Muscle layer of duodenum (tissue), 2 donors: ENCODE data around the gene PALLD.

Source experiments
- H3K27ac ChIP-seq: one replicate; pipeline ENCODE4 v1.7.0; 2013; ENCODE audit warnings: mild to moderate bottlenecking, low read length
- H3K27me3 ChIP-seq: one replicate; pipeline ENCODE4 v1.7.0; 2013; ENCODE audit warnings: low read depth, mild to moderate bottlenecking, control low read depth, low read length
- H3K36me3 ChIP-seq, 2 donors: one replicate each; pipeline ENCODE4 v1.7.0; 2013; ENCODE audit warnings: low read length in 2 of 2, control low read depth in 1 of 2, mild to moderate bottlenecking in 1 of 2; ENCODE audit not compliant: insufficient read depth in 2 of 2, control insufficient read depth in 1 of 2
- H3K4me1 ChIP-seq, 2 donors: one replicate each; pipeline ENCODE4 v1.7.0; 2013; ENCODE audit warnings: low read length in 2 of 2, mild to moderate bottlenecking in 2 of 2, control low read depth in 1 of 2, moderate library complexity in 1 of 2; ENCODE audit not compliant: insufficient read depth in 2 of 2, control insufficient read depth in 1 of 2
- H3K4me3 ChIP-seq, 2 donors: one replicate each; pipeline ENCODE4 v1.7.0; 2013; ENCODE audit warnings: low read length in 2 of 2, low read depth in 1 of 2, mild to moderate bottlenecking in 1 of 2
- H3K9me3 ChIP-seq, 2 donors: one replicate each; pipeline ENCODE4 v1.7.0; 2013; ENCODE audit warnings: low read length in 2 of 2, control low read depth in 1 of 2, mild to moderate bottlenecking in 1 of 2; ENCODE audit not compliant: control insufficient read depth in 1 of 2
- donor health status: healthy.

Gene PALLD

DNA sequence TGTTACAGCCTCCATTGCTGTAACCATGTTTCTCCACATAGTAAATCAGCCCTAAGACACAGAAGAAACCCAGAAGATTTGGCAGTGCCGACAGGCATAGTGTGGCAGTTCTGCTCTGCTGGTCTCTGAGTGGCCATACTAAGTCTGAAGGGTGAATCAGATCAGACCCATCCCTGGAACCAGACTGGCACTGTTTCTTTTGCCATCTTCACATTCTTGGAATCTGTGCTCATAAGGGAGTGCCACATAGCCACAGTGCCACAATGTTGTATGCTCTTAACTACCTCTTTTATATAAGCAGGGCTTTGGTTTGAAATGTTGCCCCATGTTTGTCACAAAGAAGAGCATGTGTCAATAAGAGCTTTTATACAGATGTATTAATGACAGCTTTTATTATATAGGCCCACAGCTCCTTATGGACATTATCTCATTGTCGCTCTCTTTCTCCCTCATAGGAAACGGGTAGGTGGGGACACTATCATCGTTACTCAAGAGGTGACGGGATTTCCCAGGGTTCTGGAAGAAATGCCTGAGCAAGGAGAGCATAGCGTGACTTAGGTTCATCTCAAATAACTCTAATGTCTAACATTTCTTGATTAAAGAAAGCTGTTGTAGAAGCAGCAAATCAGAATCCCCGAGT lies 385.0 kb downstream of the PALLD start:
- peaks cover 6 to 12% of the 10 kb centered on the region in 2 donors for H3K36me3 ChIP-seq
- no peak overlapping the region for H3K27ac ChIP-seq
- no peak overlapping the region for H3K4me3 ChIP-seq
- H3K4me1 ChIP-seq: peaks cover 17 to 45% of the 10 kb centered on the region in 2 donors
- H3K27me3 ChIP-seq: no peaks in the 10 kb centered on the region
- no peaks in the 10 kb centered on the region for H3K9me3 ChIP-seq

DNA sequence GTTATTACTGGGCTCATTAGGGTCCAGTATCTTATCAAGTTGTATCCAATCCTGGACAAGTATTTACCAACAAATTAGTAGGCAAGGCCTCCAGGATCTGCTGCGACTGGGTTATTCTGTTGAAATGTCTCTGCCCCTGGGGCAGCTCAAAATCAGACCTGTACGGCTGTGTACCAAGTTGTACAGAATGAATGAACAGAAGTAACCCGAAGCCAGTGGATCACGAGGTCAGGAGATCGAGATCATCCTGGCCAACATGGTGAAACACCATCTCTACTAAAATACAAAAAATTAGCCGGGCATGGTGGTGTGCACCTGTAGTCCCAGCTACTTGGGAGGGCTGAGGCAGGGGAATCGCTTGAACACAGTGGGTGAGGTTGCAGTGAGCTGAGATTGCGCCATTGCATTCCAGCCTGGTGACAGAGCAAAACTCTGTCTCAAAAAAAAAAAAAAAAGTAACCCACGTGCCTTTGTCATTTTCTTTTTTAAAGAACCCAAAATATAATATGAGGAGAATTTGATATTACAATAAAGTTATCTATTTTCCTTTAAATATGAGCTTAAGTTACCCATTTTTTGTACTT lies 385.9 kb downstream of the PALLD start:
- Histone ChIP-seq H3K36me3 (peaks cover 10 to 12% of the 10 kb centered on the region in 2 donors), H3K4me1 (peaks cover 17 to 48% of the 10 kb centered on the region in 2 donors), H3K27ac (no peak overlapping the region), H3K4me3 (no peak overlapping the region), H3K27me3 (no peaks in the 10 kb centered on the region), H3K9me3 (no peaks in the 10 kb centered on the region)

DNA sequence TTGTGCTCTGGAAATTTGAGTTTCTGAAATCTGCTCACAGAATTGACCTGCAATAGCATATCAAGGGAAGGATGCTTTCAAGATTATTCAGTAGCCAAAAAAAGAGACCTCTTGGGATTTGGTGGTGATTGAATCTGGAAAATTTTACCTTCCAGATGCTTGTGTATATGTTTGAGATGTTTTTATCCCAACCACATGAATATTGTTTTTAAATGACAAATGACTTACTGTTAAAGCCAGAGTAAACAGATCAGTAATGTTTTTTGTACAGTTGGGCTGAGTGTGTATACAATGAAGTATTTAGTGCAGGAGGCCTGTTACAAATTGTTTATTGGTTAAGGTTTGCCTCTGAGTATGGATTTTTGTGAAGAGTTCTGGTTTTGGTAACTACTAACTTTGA lies 386.7 kb downstream of the PALLD start:
- no peaks in the 10 kb centered on the region for H3K27me3 ChIP-seq
- no peaks in the 10 kb centered on the region for H3K9me3 ChIP-seq
- H3K4me1 ChIP-seq: peaks cover 21 to 52% of the 10 kb centered on the region in 2 donors
- H3K4me3 ChIP-seq: no peak overlapping the region
- H3K36me3 ChIP-seq: peaks cover 10 to 14% of the 10 kb centered on the region in 2 donors
- H3K27ac ChIP-seq: peak overlapping the region; percentile 32

DNA sequence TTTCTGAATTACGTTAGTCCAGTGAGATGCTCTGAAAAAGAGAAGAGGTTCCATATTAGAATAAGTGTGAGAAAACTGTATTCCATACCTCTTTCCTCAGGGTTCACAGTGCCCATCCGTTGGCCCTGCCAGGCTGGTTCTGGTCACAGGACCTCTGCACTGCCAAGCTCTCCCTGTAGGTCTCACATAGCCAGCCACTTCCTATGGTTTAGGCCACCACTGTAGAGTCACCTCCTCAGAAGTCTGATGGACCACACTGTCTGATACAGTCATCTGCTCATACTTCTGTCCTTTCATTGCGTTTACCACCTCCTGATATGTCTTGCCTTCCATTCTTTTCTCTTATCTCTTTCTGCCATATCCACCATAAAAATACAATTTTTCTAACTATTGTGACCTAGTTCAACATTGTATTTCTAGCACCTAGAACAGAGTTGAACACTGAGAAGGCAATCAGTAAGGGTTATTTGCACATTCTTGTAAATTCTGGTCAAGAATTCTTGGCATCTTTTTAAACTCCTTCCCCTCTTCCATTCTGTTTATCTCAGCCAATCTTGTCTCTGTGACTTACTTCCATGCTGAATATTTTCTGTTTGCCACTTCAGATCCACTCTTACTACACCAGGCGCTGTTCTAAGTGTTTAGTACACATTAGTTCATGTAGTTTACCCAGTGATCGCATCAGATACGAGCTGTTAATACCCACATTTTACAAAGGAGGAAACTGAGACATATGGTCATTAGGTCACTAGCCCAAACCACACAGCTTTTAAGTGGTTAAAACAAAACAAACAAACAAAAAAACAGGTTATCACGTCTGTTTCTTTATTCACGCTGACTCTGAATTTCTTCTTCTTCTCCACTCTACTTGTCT lies 387.6 kb downstream of the PALLD start:
- no peaks in the 10 kb centered on the region for H3K9me3 ChIP-seq
- H3K4me3 ChIP-seq: no peak overlapping the region
- H3K27me3 ChIP-seq: no peaks in the 10 kb centered on the region
- H3K36me3 ChIP-seq: peaks cover 10 to 18% of the 10 kb centered on the region in 2 donors
- H3K27ac ChIP-seq: no peak overlapping the region
- H3K4me1 ChIP-seq: peaks cover 17 to 42% of the 10 kb centered on the region in 2 donors

DNA sequence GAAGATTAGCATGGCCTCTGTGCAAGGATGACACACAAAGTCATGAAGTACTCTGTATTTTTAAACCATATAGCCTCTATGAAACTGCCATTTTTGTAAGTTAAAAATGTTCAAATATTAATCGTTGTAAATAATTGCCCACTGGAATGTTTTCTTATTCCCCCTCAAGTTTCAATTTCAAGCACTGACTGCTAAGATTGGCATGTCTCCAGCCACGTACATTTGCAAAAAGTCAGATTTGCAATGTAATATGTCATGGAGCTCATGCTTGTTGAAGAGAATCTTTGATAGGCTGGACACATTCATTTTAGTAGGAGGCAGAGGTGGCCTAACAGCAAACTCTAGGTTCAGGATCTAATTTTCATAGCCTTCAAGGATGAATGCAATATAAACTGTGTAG lies 388.5 kb downstream of the PALLD start:
- Histone ChIP-seq H3K36me3 (peaks cover 16 to 25% of the 10 kb centered on the region in 2 donors), H3K27ac (no peak overlapping the region), H3K9me3 (no peaks in the 10 kb centered on the region), H3K4me3 (no peak overlapping the region), H3K4me1 (peaks cover 11 to 35% of the 10 kb centered on the region in 2 donors), H3K27me3 (no peaks in the 10 kb centered on the region)

DNA sequence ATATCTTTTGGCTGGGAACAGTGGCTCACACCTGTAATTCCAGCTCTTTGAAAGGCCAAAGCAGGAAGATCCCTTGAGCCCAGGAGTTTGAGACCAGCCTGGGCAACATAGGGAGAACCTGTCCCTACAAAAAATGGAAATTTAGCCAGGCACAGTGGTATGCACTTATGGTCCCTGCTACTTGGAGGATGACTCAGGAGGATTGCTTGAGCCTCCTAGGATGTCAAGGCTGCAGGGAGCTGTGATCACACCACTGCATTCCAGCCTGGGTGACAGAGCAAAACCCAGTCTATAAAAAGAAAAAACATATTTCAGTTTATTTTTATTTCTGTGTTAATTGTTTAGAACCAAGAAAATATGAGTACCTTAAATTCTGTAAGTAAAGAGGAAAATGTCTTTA lies 389.5 kb downstream of the PALLD start:
- Histone ChIP-seq H3K27me3 (no peaks in the 10 kb centered on the region), H3K4me3 (no peak overlapping the region), H3K4me1 (peaks cover 9 to 26% of the 10 kb centered on the region in 2 donors), H3K9me3 (no peaks in the 10 kb centered on the region), H3K36me3 (peaks cover 25 to 27% of the 10 kb centered on the region in 2 donors), H3K27ac (peak overlapping the region; percentile 28)

DNA sequence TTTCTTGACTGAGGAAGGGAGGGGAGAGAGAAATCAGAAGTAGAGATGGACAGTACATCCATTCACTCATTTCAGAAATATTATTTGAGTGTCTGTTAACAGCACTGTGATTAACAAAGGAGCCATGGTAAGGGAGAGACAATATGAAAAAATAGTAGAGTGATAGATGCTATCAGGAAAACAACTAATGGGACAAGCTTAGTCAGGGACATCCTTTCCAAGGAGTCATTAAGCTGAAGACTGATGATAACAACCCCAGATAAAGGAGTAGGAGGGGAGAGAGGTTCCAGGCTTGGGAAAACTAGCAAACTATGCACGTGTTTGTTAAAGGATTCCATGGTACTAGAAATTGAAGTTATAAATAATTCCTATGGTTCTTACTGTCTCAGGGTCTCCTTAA lies 391.0 kb downstream of the PALLD start:
- H3K27me3 ChIP-seq: no peaks in the 10 kb centered on the region
- no peak overlapping the region for H3K4me3 ChIP-seq
- H3K4me1 ChIP-seq: peaks cover 9 to 16% of the 10 kb centered on the region in 2 donors
- H3K9me3 ChIP-seq: no peaks in the 10 kb centered on the region
- peak overlapping the region; percentile 37 for H3K27ac ChIP-seq
- peaks cover 31 to 34% of the 10 kb centered on the region in 2 donors for H3K36me3 ChIP-seq

DNA sequence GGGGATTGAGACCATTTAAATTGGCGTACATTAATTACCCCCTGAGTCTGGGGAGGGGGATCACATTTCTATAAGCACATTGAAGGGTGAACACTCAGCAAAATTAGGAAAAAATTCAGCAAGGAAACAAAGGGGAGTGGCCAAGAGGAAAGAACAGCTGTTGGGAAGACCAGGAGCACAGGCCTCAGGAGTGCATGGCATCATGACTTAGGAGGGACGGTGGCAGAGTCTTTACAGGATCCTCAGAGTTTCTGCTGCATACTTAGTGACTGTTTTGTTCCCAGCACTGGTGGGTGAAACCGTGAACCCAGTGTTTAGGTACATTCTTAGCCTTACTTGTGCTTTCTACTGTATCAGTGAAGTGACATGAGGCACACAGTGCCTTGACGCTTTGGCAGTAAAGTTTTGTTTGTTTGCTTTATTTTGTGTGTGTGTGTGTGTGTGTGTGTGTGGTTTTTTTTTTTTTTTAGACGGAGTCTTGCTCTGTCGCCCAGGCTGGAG lies 391.9 kb downstream of the PALLD start:
- Histone ChIP-seq H3K9me3 (no peaks in the 10 kb centered on the region), H3K36me3 (peaks cover 39 to 42% of the 10 kb centered on the region in 2 donors), H3K27ac (peak overlapping the region; percentile 37), H3K4me3 (no peak overlapping the region), H3K27me3 (no peaks in the 10 kb centered on the region), H3K4me1 (peaks cover 4 to 9% of the 10 kb centered on the region in 2 donors)

DNA sequence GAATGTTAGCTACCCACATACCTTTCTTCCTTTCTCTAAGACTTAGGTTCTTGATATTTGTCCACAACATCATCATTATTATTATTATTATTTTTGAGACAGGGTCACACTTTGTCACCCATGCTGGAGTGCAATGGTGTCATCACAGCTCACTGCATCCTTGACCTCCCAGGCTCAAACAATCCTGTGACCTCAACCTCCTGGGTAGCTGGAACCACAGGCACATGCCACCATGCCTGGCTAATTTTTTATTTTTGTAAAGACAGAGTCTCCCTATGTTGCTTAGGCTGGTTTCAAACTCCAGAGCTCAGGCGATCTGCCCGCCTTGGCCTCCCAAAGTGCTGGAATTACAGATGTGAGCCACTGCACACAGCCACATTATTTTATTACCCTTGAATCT lies 394.2 kb downstream of the PALLD start:
- H3K27me3 ChIP-seq: no peaks in the 10 kb centered on the region
- no peak overlapping the region for H3K4me3 ChIP-seq
- no peaks in the 10 kb centered on the region for H3K9me3 ChIP-seq
- H3K27ac ChIP-seq: no peak overlapping the region
- peaks cover 49 to 60% of the 10 kb centered on the region in 2 donors for H3K36me3 ChIP-seq
- peaks cover 4 to 8% of the 10 kb centered on the region in 2 donors for H3K4me1 ChIP-seq

DNA sequence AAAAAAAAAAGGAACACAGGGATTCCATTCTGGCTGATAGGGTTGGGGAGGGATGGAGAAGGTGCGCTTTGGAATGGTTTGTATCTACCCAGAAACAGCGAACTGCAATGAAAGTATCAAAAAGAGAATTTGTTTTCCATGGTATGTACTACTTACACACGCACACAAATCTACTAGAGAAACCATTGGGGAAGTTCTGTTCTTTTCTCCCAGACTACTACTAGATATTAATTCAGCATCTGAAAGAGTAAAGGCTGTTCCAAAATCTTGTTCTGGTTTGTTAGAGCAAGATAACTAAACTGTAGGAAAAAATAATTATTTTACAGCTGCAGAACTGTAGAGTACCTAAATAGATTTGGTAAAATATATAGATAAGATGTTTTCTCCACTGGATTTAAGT lies 394.8 kb downstream of the PALLD start:
- Histone ChIP-seq H3K27ac (no peak overlapping the region), H3K36me3 (peaks cover 49 to 65% of the 10 kb centered on the region in 2 donors)

DNA sequence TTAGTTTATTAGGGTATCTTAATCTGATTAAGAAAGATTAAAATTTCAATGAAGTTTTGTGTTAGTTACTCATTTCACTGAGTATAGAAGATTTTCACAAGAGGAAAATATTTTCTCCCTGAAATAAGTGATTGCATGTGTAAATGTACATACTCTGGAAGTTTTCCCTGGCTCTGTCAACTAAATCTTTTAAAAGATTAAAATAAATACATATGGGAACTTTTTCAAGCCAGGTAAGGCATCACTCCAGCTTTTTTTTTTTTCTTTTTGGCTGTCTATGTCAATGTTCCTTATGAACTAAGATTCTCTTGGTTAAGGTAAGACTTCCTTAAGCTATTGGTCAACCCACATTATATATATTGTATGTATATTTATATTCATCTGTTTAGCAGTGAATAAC lies 395.6 kb downstream of the PALLD start:
- Histone ChIP-seq H3K27me3 (no peaks in the 10 kb centered on the region), H3K27ac (no peak overlapping the region), H3K4me1 (peaks cover 4 to 5% of the 10 kb centered on the region in 2 donors), H3K9me3 (no peaks in the 10 kb centered on the region), H3K4me3 (no peak overlapping the region), H3K36me3 (peaks cover 48 to 65% of the 10 kb centered on the region in 2 donors)

More for the DNA sequence above, 394.8 kb downstream of the PALLD start:
- Histone ChIP-seq H3K9me3 (no peaks in the 10 kb centered on the region), H3K4me1 (peaks cover 4 to 8% of the 10 kb centered on the region in 2 donors), H3K4me3 (no peak overlapping the region), H3K27me3 (no peaks in the 10 kb centered on the region)
